CD4-positive, alpha-beta T cell treated with Interleukin-10 for 1 hour (primary cell): ENCODE results near the gene ZNF512.
A peak's percentile ranks its signal among the peaks of the same experiment; 100 is the strongest.
"Not testable (repeated sequence)": the region's sequence is repeated elsewhere in the genome, so short reads cannot be mapped to it uniquely, and the experiment has no call there.

Source experiments
- DNase-seq: peaks from one replicate; pipeline ENCODE4 v3.0.0-alpha.2; 2020

Gene ZNF512

DNA sequence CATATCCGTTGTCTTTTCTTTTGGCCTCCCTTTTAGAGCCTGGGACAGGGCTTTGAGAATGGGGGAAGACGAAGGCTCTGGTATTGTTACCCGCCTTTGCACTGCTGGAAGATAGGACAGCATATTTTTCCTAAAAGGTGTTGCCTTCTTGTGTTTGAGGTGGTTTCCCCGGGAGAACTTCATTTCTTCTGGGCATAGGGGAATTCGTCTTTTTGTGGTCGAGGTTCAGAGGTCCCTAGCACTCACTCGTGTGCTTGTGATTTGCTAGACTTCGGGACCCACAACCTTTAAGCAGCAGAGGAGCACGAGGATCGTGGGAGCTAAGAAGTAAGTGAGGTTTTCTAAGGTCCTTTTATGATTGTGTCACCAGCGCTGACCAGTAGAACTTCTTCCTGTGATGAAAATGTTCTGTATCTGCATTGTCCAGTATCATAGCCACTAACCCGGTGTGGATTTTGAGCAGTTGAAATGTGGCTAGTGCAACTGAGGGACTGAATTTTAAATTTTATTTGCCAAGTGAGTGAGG, 611 bp downstream of the ZNF512 start:
- no peak for DNase-seq

GRCh38 chr2:27584597-27584996, 1.8 kb downstream of the ZNF512 start:
- no peak for DNase-seq

GRCh38 chr2:27587025-27587424, 4.2 kb downstream of the ZNF512 start:
- DNase-seq, result no peak

DNA sequence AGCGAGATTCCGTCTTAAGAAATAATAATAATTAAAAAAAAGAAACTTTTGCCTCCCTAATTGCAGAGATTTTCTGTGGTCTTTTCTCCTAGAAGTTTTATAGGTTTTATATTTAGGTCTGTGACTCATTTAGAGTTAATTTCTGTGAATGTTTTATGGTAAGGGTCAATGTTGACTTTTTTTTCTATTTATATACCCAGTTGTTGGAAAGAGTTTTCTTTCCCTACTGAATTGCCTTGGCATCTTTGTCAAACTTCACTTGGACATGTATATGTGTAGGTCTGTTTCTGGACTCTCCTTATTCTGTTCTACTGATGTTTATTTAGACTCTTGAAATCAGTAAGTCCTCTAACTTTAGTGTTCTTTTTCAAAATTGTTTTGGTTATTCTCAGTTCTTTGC, 5.5 kb downstream of the ZNF512 start:
- DNase-seq, result no peak

DNA sequence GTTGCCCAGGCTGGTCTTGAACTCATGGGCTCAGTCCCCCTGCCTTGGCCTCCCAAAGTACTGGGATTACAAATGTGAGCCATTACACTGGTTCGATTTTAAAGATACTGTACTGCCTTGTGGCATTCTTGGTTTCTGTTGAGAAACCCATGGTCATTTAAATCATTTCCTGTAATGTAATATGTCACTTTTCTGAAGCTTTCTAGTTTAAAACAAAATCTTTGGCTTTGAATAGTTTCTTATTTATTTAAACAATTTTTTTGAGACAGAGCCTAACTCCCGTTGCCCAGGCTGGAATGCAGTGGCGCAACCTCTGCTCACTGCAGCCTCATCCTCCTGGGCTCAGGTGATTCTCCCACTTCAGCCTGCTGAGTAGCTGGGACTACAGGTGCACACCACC, 8.9 kb downstream of the ZNF512 start:
- no peak for DNase-seq

DNA sequence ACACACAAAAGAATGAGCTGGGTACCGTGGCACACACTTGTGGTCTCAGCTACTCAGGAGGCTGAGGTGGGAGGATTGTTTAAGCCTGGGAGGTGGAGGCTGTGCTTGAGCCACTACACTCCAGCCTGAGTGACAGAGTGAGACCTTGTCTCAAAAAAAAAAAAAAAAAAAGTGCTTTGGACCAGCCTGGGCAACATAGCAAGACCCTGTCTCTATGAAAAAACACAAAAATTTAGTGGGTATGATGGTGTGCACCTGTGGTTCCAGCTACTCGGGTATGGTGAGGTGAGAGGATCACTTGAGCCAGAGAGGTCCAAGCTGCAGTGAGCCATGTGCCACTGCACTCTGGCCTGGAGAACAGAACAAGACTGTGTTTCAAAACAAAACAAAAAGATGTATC, 10.4 kb downstream of the ZNF512 start:
- DNase-seq, result no peak

- not testable (repeated sequence) for DNase-seq
These were observed 11.3 kb downstream of the ZNF512 start for GRCh38 chr2:27594020-27594703.

DNA sequence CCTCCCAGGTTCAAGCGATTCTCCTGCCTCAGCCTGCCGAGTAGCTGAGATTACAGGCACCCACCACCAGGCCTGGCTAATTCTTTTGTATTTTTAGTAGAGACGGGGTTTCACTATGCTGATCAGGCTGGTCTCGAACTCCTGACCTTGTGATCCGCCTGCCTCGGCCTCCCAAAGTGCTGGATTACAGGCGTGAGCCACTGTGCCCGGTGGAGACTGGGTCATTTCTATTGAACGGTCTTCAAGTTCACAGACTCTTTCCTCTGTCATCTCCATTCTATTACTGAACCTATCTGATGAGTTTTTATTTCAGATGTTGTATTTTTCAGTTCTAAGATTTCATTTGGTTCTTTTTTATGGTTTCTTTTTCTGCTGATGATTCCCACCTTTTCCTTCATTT, 12.6 kb downstream of the ZNF512 start:
- DNase-seq, result not testable (repeated sequence)

GRCh38 chr2:27596627-27597026, 13.8 kb downstream of the ZNF512 start:
- no peak for DNase-seq

DNA sequence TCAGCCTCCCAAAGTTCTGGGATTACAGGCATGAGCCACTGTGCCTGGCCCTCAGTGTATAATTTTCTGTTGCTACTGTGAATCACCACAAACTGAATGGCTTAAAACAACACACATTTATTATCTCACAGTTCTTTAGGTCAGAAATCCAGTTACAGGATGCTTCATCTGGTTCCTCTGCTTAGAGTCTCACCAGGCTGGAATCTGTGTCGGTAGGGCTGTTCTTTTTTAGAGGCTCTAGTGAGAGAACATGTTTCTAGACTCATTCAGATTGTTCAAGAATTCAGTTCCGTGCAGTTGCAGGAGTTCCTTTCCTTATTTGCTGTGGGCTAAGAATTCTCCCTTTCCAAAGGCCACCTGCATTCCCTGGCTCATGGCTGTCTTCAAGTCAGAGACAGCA, 23.8 kb downstream of the ZNF512 start:
- no peak for DNase-seq

GRCh38 chr2:27613985-27614384, 31.1 kb downstream of the ZNF512 start:
- DNase-seq, result no peak

- no peak for DNase-seq
These were observed 32.5 kb downstream of the ZNF512 start for GRCh38 chr2:27615316-27615715.

GRCh38 chr2:27621524-27621923, 38.7 kb downstream of the ZNF512 start:
- no peak for DNase-seq

GRCh38 chr2:27622921-27623384, 40.1 kb downstream of the ZNF512 start:
- DNase-seq, result no peak

DNA sequence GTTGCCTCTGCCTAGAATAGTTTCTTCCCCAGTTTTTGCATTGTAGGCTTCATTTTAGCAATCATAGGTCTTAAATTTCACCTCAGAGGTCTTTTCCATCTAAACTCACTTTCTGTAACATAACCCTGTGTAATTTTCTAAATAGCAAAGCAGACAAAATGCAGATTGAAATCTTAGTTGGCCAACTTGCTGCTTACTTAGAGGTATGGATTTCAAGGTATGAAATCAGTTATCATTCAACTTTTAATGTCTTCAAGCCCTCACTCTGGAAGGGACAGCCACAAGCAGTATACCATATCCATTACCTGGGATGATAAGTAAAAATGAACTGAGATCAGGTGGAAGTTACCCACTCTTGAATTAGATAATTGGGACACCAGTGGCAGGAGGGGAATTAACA, 42.1 kb downstream of the ZNF512 start:
- no peak for DNase-seq

DNA sequence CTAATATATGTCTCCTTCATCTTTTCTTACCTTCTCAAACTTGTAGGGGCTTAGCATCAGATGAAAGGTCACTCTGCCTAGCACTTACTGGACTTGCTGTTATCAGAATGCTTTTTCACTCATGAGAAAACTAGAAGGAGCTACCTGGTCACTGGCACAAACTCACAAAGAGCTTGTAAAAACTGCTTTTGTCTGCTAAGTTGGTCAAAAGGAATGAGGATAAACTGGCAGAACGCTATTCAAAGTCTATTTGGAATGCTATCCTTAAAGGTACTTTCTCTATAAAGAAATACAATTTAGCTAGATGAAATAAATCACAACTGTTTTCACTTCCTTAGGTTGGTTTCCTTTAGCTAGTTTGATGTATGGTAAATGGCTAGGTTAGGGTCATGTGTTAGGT, 43.5 kb downstream of the ZNF512 start:
- DNase-seq, result not testable (repeated sequence)

- not testable (repeated sequence) for DNase-seq
These were observed 44.1 kb downstream of the ZNF512 start for GRCh38 chr2:27626921-27627320.

- no peak for DNase-seq
These were observed 45.3 kb downstream of the ZNF512 start for GRCh38 chr2:27627963-27628766.

DNA sequence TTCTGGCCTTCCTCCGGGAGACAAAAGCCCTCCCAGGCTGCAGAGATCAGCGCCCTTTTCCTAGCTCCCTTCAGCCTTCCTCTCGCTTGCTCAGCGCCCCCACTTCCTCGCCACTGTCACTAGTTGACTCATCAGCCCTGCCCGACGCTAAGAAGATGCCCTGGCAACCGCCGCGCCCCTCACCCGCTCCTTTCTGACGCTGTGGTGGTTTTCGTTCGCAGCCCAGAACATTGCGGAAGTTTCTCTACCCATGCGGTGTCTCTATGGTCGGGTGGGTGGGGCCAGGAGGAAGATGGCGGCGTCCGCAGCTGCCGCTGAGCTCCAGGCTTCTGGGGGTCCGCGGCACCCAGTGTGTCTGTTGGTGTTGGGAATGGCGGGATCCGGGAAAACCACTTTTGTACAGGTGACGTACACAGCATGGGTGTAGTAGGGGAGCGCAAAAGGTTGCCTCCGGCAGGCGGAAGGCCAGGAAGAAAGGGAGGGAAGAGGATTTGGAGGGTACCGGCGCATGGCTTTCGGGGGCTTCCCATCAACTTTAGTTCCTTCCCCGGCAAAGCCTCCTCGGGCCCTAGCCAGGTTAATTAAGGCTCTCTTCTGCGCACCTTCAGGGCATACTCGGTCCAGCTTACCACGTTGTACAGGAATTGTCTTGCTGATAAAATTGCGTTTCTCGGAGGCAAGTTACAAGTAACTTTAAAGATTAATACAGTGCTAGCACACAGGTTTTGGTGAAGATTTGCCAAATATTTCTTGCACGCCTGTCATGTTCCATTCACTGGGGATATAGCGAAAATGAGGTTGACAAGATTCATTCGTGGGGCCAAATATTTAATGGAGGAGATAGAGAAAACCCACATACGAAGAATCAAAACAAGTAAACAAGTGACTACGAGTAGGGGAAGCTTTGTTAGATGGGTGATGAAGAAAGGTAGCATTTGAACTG, 46.2 kb downstream of the ZNF512 start, which contains the start of the genes CCDC121 and GPN1:
Gene CCDC121, minus strand, starts transcription at position 246 of the 943 bp plus-strand sequence. CDS start 1,213 bp downstream, outside the sequence.
Gene GPN1, plus strand, starts transcription at position 284 of the 943 bp plus-strand sequence. Its CDS starts 9 bp downstream, at position 293.
- DNase-seq, result peak; percentile 93

DNA sequence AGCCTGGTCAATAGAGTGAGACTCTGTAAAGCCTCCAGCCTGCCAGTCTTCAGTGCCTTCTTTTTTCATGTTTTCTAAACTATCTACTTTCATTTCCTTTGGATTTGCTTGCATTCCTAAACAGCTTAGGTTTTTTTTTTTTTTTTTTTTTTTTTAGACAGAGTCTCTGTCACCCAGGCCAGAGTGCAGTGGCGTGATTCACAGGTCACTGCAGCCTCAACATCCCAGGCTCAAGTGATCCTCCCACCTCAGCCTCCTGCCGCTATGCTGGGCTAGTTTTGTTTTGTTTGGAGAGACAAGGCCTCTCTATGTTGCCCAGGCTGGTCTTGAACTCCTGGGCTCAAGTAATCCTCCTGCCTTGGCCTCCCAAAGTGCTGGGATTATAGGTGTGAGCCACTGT, 47.4 kb downstream of the ZNF512 start:
- not testable (repeated sequence) for DNase-seq

GRCh38 chr2:27634291-27634690, 51.4 kb downstream of the ZNF512 start:
- DNase-seq, result no peak

DNA sequence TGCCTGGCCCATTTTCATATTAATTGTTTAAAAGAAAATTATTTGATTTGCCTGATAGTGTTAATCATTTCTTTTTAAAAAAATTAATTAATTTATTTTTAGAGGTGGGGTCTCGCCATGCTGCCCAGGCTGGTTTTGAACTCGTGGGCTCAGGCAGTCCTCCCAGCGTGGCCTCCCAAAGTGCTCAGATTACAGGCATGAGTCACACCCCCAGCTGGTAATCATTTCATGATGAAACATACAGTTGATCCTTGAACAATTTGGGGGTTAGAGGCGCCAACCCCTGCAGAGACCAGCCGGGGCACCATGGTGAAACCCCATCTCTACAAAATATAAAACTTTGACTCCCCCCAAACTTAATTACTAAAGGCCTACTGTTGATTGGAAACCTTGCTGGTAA, 53.9 kb downstream of the ZNF512 start:
- DNase-seq, result no peak
